Iris pigment epithelial cell (primary cell): ENCODE results near the gene NAPEPLD.
"Not testable (repeated sequence)": the region's sequence is repeated elsewhere in the genome, so short reads cannot be mapped to it uniquely, and the experiment has no call there.

Source experiments
- DNase-seq: peaks from one replicate; pipeline ENCODE4 v3.0.0-alpha.2; 2011; ENCODE audit warnings: low read depth

The NAPEPLD gene

GRCh38 chr7:103148994-103149807, at the start of gene NAPEPLD:
Gene NAPEPLD (minus strand): TSS chr7:103149099. CDS start chr7:103128776, 20,323 bp downstream.
- peak; percentile 89 for DNase-seq

DNA sequence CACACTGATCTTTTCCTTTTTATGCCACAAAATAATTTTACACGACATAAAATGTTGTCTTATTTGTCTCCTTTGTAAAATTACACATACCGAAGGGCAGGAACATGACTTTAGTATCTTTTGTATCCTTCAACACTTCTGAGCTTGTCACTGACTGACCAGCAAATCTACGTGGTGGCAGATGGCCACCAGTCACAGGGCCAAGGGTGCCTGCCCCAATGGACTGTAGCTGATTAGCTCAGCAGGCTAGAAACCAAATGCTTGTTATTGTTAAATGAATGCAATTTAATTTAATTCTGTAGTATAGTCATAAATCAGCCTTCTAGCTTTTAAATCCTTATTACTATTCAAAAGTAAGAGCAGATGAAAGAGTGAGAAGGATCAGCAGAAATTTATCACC, 49.2 kb upstream of the NAPEPLD start:
- DNase-seq = not testable (repeated sequence)

- DNase-seq = peak; percentile 15
Observed at GRCh38 chr7:103195364-103195763, 46.5 kb upstream of the NAPEPLD start.

DNA sequence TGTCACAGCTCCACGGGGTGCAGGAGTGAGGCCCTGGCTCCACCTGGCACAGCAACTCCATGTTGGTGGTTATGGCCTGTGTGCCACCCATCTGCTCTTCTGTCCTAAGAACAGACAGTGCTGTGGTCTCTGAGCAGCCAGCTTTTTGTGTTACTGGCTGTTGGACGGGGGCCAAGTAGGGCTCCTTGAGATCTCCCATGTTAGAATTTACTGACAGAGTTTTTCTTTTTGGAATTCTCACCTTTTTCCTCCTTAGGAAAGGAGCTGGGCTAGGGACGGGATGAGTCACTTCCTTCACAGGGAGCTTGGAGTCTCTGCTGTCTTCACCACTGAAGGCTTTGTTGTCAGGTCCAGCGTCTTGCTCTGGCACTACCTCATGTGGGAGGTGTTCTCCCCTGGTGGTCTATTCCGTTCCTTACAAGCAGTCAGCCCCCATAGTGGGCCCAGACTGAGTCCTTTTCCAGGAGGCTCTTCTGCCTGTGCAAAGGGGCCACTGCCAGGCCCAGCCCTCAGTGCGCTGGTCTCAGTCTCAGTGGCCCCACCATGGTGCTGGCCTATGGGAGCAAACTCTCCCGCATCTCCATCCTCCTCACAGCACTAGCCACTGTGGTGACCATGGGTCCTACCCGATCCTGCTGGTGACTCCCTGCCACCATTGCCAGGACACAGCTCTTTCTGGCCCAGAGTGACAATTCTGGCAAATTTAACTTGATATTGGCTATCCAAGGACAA, 23.7 kb upstream of the NAPEPLD start:
- DNase-seq = not testable (repeated sequence)

- not testable (repeated sequence) for DNase-seq
Observed at GRCh38 chr7:103171695-103172414, 23.0 kb upstream of the NAPEPLD start.

GRCh38 chr7:103166921-103167544, 18.1 kb upstream of the NAPEPLD start:
- DNase-seq = not testable (repeated sequence)

DNA sequence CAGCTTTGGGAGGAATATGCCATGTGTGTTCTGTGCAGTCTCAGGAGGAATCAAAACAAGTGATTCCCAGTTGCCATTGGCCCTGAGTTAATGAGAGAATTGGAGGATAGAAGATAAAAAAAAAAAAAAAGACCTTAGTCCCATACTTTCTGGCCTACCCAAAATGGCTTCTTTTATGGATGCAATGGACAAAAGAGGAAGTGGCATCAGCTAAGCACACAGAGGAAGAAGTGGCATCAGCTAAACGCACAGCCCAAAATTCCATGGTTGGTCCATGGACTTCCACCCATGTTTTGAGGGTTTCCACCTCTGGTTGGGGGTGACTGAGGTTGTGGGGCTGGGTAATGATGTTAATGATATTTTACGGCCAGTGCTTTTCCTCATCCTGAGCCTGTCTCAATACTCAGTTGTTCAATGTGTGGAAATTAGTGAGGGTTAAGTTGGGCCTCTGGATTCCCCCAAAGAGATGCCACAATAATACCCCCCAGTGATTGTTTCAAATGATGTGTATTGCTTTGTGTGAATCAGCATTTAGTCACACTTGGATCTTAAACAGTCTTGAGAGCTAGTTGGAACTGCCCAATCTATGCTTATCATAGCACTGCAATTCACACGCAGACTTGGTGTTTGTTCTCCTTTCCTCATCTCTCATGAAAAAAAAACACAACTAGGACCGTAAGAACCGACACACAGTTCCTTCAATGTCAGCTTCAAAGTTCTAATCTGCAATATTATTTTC, 14.4 kb upstream of the NAPEPLD start:
- peak; percentile 16 for DNase-seq

GRCh38 chr7:103162641-103163040, 13.7 kb upstream of the NAPEPLD start:
- DNase-seq = peak; percentile 47

- peak; percentile 49 for DNase-seq
Observed at GRCh38 chr7:103161998-103162616, 13.2 kb upstream of the NAPEPLD start.

GRCh38 chr7:103159072-103159471, 10.2 kb upstream of the NAPEPLD start:
- not testable (repeated sequence) for DNase-seq

GRCh38 chr7:103155331-103156024, 6.6 kb upstream of the NAPEPLD start:
- not testable (repeated sequence) for DNase-seq

DNA sequence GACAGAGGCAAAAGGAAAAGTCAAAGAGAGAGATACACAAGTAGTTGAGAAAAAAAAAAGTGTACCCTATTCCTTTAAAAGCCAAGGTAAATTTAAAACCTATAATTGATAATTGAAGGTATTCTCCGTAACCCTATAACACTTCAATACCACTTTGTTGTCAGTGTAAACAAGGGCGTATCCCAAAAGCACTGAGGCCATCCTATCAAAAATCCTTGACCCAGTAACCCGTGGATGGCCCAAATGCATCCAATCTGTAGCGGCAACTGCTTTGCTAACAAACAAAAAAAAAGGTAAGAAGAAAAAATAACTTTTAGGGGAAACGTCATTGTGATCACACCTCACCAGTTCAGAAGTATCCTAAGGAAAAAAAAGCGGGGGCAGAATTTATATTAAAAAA, 5.1 kb upstream of the NAPEPLD start:
- no peak for DNase-seq

- not testable (repeated sequence) for DNase-seq
Observed at GRCh38 chr7:103152744-103153617, 4.1 kb upstream of the NAPEPLD start.

- not testable (repeated sequence) for DNase-seq
Observed at GRCh38 chr7:103151993-103152676, 3.2 kb upstream of the NAPEPLD start.

DNA sequence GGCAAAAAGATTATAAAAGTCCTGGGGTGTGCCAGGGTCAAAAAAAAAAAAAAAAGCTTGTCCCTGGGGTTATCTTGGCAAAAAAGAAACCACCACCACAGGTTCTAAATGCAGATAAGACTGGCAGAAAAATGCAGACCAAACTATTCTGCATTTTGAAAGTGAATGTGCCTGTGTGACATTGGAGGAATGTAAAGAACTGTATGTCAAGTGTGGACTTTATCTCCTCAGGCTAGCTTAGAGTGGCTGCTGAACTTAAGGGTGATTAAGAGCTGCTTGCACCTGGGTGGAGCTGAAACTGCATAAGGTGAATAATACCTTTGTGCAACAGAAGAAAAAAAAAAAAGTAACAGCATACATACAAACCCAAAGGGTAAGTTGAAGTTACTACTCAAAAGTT, 1.3 kb upstream of the NAPEPLD start:
- DNase-seq = no peak

DNA sequence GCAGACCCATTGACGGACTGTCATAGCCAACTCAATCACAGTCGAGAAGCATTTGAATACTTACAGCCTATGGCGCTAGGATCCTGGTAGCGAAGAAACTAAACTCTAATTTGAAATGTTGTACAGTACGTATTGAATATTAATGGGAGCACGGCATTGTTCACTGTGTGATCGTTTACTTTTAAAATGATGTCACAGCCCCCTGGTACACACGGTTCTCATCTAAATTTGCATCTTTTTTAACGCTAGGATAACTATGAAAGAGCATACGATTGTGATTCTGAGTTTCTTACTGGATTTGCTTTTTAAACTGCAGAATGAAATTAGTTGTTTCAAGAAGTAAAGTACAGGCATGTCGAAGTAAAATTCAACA, 895 bp upstream of the NAPEPLD start:
- no peak for DNase-seq

- DNase-seq = no peak
Observed at GRCh38 chr7:103148131-103148993, 537 bp downstream of the NAPEPLD start.

DNA sequence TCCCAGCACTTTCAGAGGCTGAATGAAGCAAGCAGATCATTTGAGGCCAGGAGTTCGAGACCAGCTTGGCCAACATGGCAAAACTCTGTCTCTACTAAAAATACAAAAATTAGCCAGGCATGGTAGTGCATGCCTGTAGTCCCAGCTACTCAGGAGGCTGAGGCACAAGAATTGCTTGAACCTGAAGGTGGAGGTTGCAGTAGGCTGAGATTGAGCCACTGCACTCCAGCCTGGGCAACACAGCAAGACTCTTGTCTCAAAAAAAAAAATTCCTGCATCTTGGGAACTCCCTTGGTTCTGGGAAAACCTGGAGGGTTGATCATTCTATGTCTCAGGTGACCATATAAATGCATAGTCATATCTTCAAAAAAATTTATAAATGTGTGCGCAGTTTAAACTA, 4.1 kb downstream of the NAPEPLD start:
- DNase-seq = not testable (repeated sequence)
